H1 (cell line): ENCODE results near the gene CST4. TPM values are rescaled to one million over a fixed set of nuclear protein-coding genes. Genes with fewer than 3 reads are reported as not detected.

Source experiments
- CTCF ChIA-PET: fragments of 300-600 bp; sonication (Branson Sonifier 250); formaldehyde crosslinking; loops from one replicate; lab custom pipeline; 2021; ENCODE audit not compliant: partially characterized antibody; lab: Charles Lee
- POLR2A ChIA-PET: fragments of 300-600 bp; sonication (Branson Sonifier 250); formaldehyde crosslinking; loops from one replicate; lab custom pipeline; 2021; ENCODE audit warnings: inconsistent platforms; ENCODE audit not compliant: partially characterized antibody; lab: Charles Lee
- DNase-seq, 2 experiments: peaks; one replicate each; pipeline versions ENCODE4 v3.0.0 to v3.0.0-alpha.2; 2010 to 2022; ENCODE audit warnings: low spot score in 2 of 2, low read depth in 1 of 2, mixed read lengths in 1 of 2
- FAIRE-seq: peaks from 2 replicates; lab custom pipeline; 2011; peaks lifted over from hg19 to GRCh38; lab: Jason Lieb, UNC
- H2AFZ ChIP-seq: 2 replicates; pipeline ENCODE4 v1.8.1; 2012; ENCODE audit warnings: low read length, inconsistent platforms
- H2AK5ac ChIP-seq: 2 replicates; pipeline ENCODE4 v1.6.1; 2013; ENCODE audit warnings: low read depth, low read length
- H2BK120ac ChIP-seq: replicated peaks from 2 replicates; pipeline ENCODE3; 2013; ENCODE audit warnings: low read depth, low read length, inconsistent platforms
- H2BK12ac ChIP-seq: 2 replicates; pipeline ENCODE4 v1.6.1; 2013; ENCODE audit warnings: low read depth, low read length
- H2BK15ac ChIP-seq: 2 replicates; pipeline ENCODE4 v1.6.1; 2013; ENCODE audit warnings: low read length
- H2BK20ac ChIP-seq: 2 replicates; pipeline ENCODE4 v1.6.1; 2013; ENCODE audit warnings: low read length
- H2BK5ac ChIP-seq: 2 replicates; pipeline ENCODE4 v1.6.1; 2013; ENCODE audit warnings: low read depth, low read length
- H3K14ac ChIP-seq: 2 replicates; pipeline ENCODE4 v1.6.1; 2013; ENCODE audit warnings: inconsistent platforms; ENCODE audit not compliant: insufficient read length
- H3K18ac ChIP-seq: 2 replicates; pipeline ENCODE4 v1.6.1; 2013; ENCODE audit warnings: low read length; ENCODE audit errors: extremely low read depth
- H3K23ac ChIP-seq: 2 replicates; pipeline ENCODE4 v1.6.1; 2013; ENCODE audit warnings: inconsistent platforms; ENCODE audit not compliant: insufficient read length
- H3K23me2 ChIP-seq: 2 replicates; pipeline ENCODE4 v1.6.1; 2013; ENCODE audit warnings: low read depth, low read length
- H3K27ac ChIP-seq: 2 replicates; pipeline ENCODE4 v1.6.1; 2011; ENCODE audit warnings: low read depth, low read length, inconsistent platforms
- H3K27me3 ChIP-seq, 4 experiments: replicated peaks in 1 of 4; 1 replicate in 1 of 4; 2 replicates in 3 of 4; pipeline versions ENCODE4 v1.6.1 to v1.8.1; 2011 to 2013; ENCODE audit warnings: low read length in 3 of 4, mild to moderate bottlenecking in 3 of 4, inconsistent platforms in 2 of 4, mixed read lengths in 2 of 4, moderate library complexity in 1 of 4; ENCODE audit not compliant: control insufficient read depth in 3 of 4, insufficient read depth in 3 of 4; ENCODE audit errors: extremely low read depth in 1 of 4
- H3K36me3 ChIP-seq, 4 experiments: 2 replicates each; pipeline versions ENCODE4 v1.6.1 to v1.8.1; 2011 to 2013; ENCODE audit warnings: mild to moderate bottlenecking in 4 of 4, low read length in 3 of 4, moderate library complexity in 2 of 4, control low read depth in 1 of 4, inconsistent platforms in 1 of 4; ENCODE audit not compliant: insufficient read depth in 4 of 4, control insufficient read depth in 2 of 4
- H3K4ac ChIP-seq: replicated peaks from 2 replicates; pipeline ENCODE3; 2013; ENCODE audit warnings: low read length, low read depth, mixed read lengths, inconsistent platforms; ENCODE audit not compliant: insufficient read length
- H3K4me1 ChIP-seq, 4 experiments: replicated peaks in 1 of 4; 1 replicate in 1 of 4; 2 replicates in 3 of 4; pipeline versions ENCODE4 v1.6.1 to v1.8.1; 2011 to 2013; ENCODE audit warnings: low read length in 3 of 4, inconsistent platforms in 2 of 4, mixed read lengths in 1 of 4; ENCODE audit not compliant: insufficient read depth in 4 of 4, control insufficient read depth in 3 of 4
- H3K4me2 ChIP-seq, 2 experiments: 2 replicates each; pipeline versions ENCODE4 v1.6.1 to v1.8.1; 2011 to 2013; ENCODE audit warnings: low read depth in 2 of 2, low read length in 2 of 2, control low read depth in 1 of 2, inconsistent platforms in 1 of 2, mild to moderate bottlenecking in 1 of 2; ENCODE audit not compliant: insufficient read depth in 1 of 2
- H3K4me3 ChIP-seq, 4 experiments: fragments of 200-600, 300-600 bp in 1 of 4; sonication (generic), shearing (Covaris generic), sonication (Bioruptor Twin) in 1 of 4; 2 replicates each; pipeline versions ENCODE4 v1.5.1 to v1.8.1; 2011 to 2016; ENCODE audit warnings: low read length in 4 of 4, low read depth in 3 of 4, control low read depth in 2 of 4, inconsistent platforms in 2 of 4, mild to moderate bottlenecking in 2 of 4, mixed read lengths in 1 of 4, moderate library complexity in 1 of 4; ENCODE audit not compliant: insufficient read depth in 2 of 4; ENCODE audit errors: extremely low read depth in 1 of 4
- H3K56ac ChIP-seq: replicated peaks from 2 replicates; pipeline ENCODE3; 2013; ENCODE audit warnings: low read depth, mild to moderate bottlenecking, mixed read lengths, low read length, inconsistent platforms; ENCODE audit not compliant: insufficient read length
- H3K79me1 ChIP-seq: 2 replicates; pipeline ENCODE4 v1.6.1; 2013; ENCODE audit warnings: low read depth, low read length, control low read depth
- H3K79me2 ChIP-seq, 2 experiments: 2 replicates each; pipeline versions ENCODE4 v1.6.1 to v1.8.1; 2012 to 2013; ENCODE audit warnings: low read length in 2 of 2, mild to moderate bottlenecking in 2 of 2, inconsistent platforms in 1 of 2; ENCODE audit not compliant: insufficient read depth in 2 of 2, control insufficient read depth in 1 of 2
- H3K9ac ChIP-seq, 4 experiments: replicated peaks in 1 of 4; 1 replicate in 1 of 4; 2 replicates in 3 of 4; pipeline versions ENCODE4 v1.6.1 to v1.8.1; 2011 to 2013; ENCODE audit warnings: low read depth in 3 of 4, low read length in 3 of 4, control low read depth in 2 of 4, mild to moderate bottlenecking in 2 of 4, moderate library complexity in 2 of 4, inconsistent platforms in 1 of 4; ENCODE audit errors: extremely low read depth in 1 of 4
- H3K9me3 ChIP-seq, 2 experiments: 2 replicates each; pipeline versions ENCODE4 v1.6.1 to v1.8.1; 2012 to 2013; ENCODE audit warnings: mild to moderate bottlenecking in 2 of 2, moderate library complexity in 2 of 2, control low read depth in 1 of 2, inconsistent platforms in 1 of 2, low read depth in 1 of 2, low read length in 1 of 2, mixed read lengths in 1 of 2; ENCODE audit not compliant: insufficient read depth in 2 of 2
- H4K20me1 ChIP-seq, 2 experiments: replicated peaks in 1 of 2; 2 replicates each; pipeline versions ENCODE3 to v1.8.1; 2011 to 2013; ENCODE audit warnings: inconsistent platforms in 2 of 2, low read length in 2 of 2, mild to moderate bottlenecking in 1 of 2; ENCODE audit not compliant: insufficient read depth in 2 of 2, control insufficient read depth in 1 of 2
- H4K5ac ChIP-seq: 2 replicates; pipeline ENCODE4 v1.6.1; 2013; ENCODE audit warnings: low read length, low read depth, mixed read lengths, inconsistent platforms; ENCODE audit not compliant: insufficient read length
- H4K8ac ChIP-seq: 2 replicates; pipeline ENCODE4 v1.8.0; 2013; ENCODE audit warnings: mild to moderate bottlenecking, moderate library complexity, low read length, inconsistent platforms; ENCODE audit not compliant: insufficient read depth; ENCODE audit errors: extremely low read depth
- H4K91ac ChIP-seq: replicated peaks from 2 replicates; pipeline ENCODE3; 2013; ENCODE audit warnings: low read length, mixed read lengths, inconsistent platforms; ENCODE audit not compliant: insufficient read length
- ASH2L ChIP-seq: fragments of 200-600, 300-600 bp; sonication (generic); IDR thresholded peaks from one replicate; pipeline ENCODE4 v1.7.1; 2017; ENCODE audit warnings: low read length
- ATF3 ChIP-seq: IDR thresholded peaks from 2 replicates; pipeline ENCODE4 v1.6.1; 2011; ENCODE audit warnings: low read depth, mild to moderate bottlenecking, low read length; ENCODE audit not compliant: insufficient read depth
- FOSL1 ChIP-seq: IDR thresholded peaks from 2 replicates; pipeline ENCODE4 v1.6.1; 2011; ENCODE audit warnings: mild to moderate bottlenecking, low read depth, low read length, moderate library complexity; ENCODE audit not compliant: insufficient read depth
- GABPA ChIP-seq: IDR thresholded peaks from 2 replicates; pipeline ENCODE4 v1.6.1; 2011; ENCODE audit warnings: mild to moderate bottlenecking, low read length, moderate library complexity, borderline replicate concordance; ENCODE audit not compliant: insufficient read depth
- JUN ChIP-seq: IDR thresholded peaks from 2 replicates; pipeline ENCODE4 v1.6.1; 2011; ENCODE audit warnings: low read depth, mild to moderate bottlenecking, improper control_type of control experiment, low read length
- KDM5A ChIP-seq: fragments of 200-600 bp; IDR thresholded peaks from 2 replicates; pipeline ENCODE4 v1.7.1; 2012; ENCODE audit warnings: mild to moderate bottlenecking, low read length, inconsistent platforms, mixed read lengths
- PHF8 ChIP-seq: fragments of 200-600 bp; sonication (generic); conservative IDR thresholded peaks from 2 replicates; pipeline ENCODE4 v1.7.1; 2012; ENCODE audit warnings: low read depth, mild to moderate bottlenecking, inconsistent platforms, low read length, moderate library complexity
- POLR2A ChIP-seq, 2 experiments: IDR thresholded peaks; 1 replicate in 1 of 2; 2 replicates in 1 of 2; pipeline ENCODE4 v1.6.1; 2011; ENCODE audit warnings: low read depth in 2 of 2, low read length in 2 of 2, mild to moderate bottlenecking in 2 of 2; ENCODE audit errors: control extremely low read depth in 1 of 2
- RXRA ChIP-seq: IDR thresholded peaks from 2 replicates; pipeline ENCODE4 v1.6.1; 2011; ENCODE audit warnings: low read depth, mild to moderate bottlenecking, low read length, moderate library complexity; ENCODE audit not compliant: insufficient read depth
- SIX5 ChIP-seq: IDR thresholded peaks from 2 replicates; pipeline ENCODE4 v1.6.1; 2011; ENCODE audit warnings: mild to moderate bottlenecking, low read depth, low read length
- SRF ChIP-seq: IDR thresholded peaks from 2 replicates; pipeline ENCODE4 v1.6.1; 2011; ENCODE audit warnings: mild to moderate bottlenecking, low read depth, low read length, moderate library complexity
- USF2 ChIP-seq: IDR thresholded peaks from 2 replicates; pipeline ENCODE4 v1.6.1; 2011; ENCODE audit warnings: low read length, improper control_type of control experiment
- ZNF274 ChIP-seq: IDR thresholded peaks from 2 replicates; pipeline ENCODE4 v1.7.0; 2012; ENCODE audit warnings: low read length, borderline replicate concordance; ENCODE audit errors: extremely low read depth
- WGBS, 2 experiments: shearing (Covaris generic) in 1 of 2; methylation state at CpG; one replicate each; pipeline versions ENCODE4 v1.1.6 to v1.1.7; 2013 to 2015; ENCODE audit warnings: low lambda C conversion rate in 2 of 2, mixed read lengths in 2 of 2, inconsistent platforms in 1 of 2, low coverage in 1 of 2, missing lambda C conversion rate in 1 of 2; ENCODE audit not compliant: insufficient replicate concordance in 2 of 2, insufficient coverage in 1 of 2, insufficient read length in 1 of 2; ENCODE audit errors: extremely low coverage in 1 of 2, missing lambda C conversion rate in 1 of 2; 5-methylcytosine and 5-hydroxymethylcytosine counted together
- polyA plus RNA-seq, 7 experiments: library from polyadenylated mRNA; depleted of rRNA in 3 of 7; stranded (reverse) in 5 of 7; unstranded in 2 of 7; fragments of >200 nt in 5 of 7; fragments of 200-250 nt in 2 of 7; gene quantifications; 1 replicate in 5 of 7; 2 replicates in 1 of 7; 4 replicates in 1 of 7; pipeline versions ENCODE4 v1.2.1 to v1.2.3, GENCODE V29; 2011 to 2013; ENCODE audit warnings: missing spikeins in 2 of 7, mixed read lengths in 2 of 7
- total RNA-seq: library from RNA; stranded (reverse); fragmentation: NEBNext Ultra II Directional; extraction: Animal tissue kit (Norgen Biotek cat#: 25700); gene quantifications from 2 replicates; pipeline ENCODE4 v1.2.1, GENCODE V29; 2021

The CST4 gene
- total and polyA plus RNA-seq, 2 of the 8 experiments (the other 6 are each of a cell fraction or from before 2014, with no cell fraction given), result not detected

- CTCF ChIA-PET, result interaction anchor here (1.2 kb wide), 1 partner anchor 11 kb away, joined by 3 read pairs; no protein-coding TSS in a partner anchor
- no peak for DNase-seq
- H3K9ac ChIP-seq, result no peak overlapping the region
- TF ChIP-seq GABPA (no peak), SIX5 (no peak), FOSL1 (no peak), POLR2A (IDR thresholded peaks at IDR 0.05; ENCODE audit: control extremely low read depth in 1 of 2, low read depth in 2 of 2, low read length in 2 of 2) (no peak), ATF3 (no peak), JUN (no peak), PHF8 (no peak), KDM5A (no peak), ZNF274 (no peak), RXRA (no peak), USF2 (no peak), ASH2L (no peak), SRF (no peak)
These were observed 27.8 kb downstream of the CST4 start for GRCh38 chr20:23661002-23661429.

More at GRCh38 chr20:23661002-23661429, 27.8 kb downstream of the CST4 start:
- Histone ChIP-seq H3K23ac (no peak overlapping the region), H4K91ac (no peak overlapping the region), H3K9me3 (no peaks in the 10 kb centered on the region), H3K27ac (no peak overlapping the region), H2BK120ac (no peak overlapping the region), H3K27me3 (no peaks in the 10 kb centered on the region), H4K5ac (no peak overlapping the region), H3K36me3 (no peaks in the 10 kb centered on the region), H2BK12ac (no peak overlapping the region), H2AK5ac (no peak overlapping the region), H3K56ac (no peak overlapping the region), H2AFZ (no peak overlapping the region), H3K79me2 (no peaks in the 10 kb centered on the region), H3K14ac (no peak overlapping the region), H3K4me1 (no peaks in the 10 kb centered on the region; a peak in 2 of 7 replicates), H2BK20ac (no peak overlapping the region), H3K79me1 (no peaks in the 10 kb centered on the region), H2BK15ac (no peak overlapping the region), H3K23me2 (peaks cover 5% of the 10 kb centered on the region), H3K4ac (no peak overlapping the region), H3K4me3 (no peak overlapping the region), H4K8ac (no peak overlapping the region), H2BK5ac (no peak overlapping the region), H3K4me2 (no peak overlapping the region), H4K20me1 (peaks cover 0 to 3% of the 10 kb centered on the region in 2 experiments), H3K18ac (no peak overlapping the region)
- FAIRE-seq, result no peak
- POLR2A ChIA-PET, result no interaction called here
- WGBS, 2 experiments, result 85% methylated on average over 6 of the region's 6 CpGs; no CpG with 5 or more reads in 1 of the 2 experiments
